B cell (primary cell): ENCODE measurements around the gene HTR2A. TPM values are rescaled to one million over a fixed set of nuclear protein-coding genes. Genes with fewer than 3 reads are reported as not detected.

Experiments used
- ATAC-seq: fragments of 200-7000 bp; cut with Tn5 transposase; one replicate; pipeline ENCODE4 v1.10.0; 2021; ENCODE audit warnings: low read depth, mild to moderate bottlenecking, moderate number of reproducible peaks, moderate library complexity
- CTCF ChIA-PET: fragments of 350-600 bp; sonication (Branson Sonifier 250); formaldehyde crosslinking; loops from one replicate; lab custom pipeline; 2021; ENCODE audit warnings: antibody characterized with exemption, inconsistent platforms; lab: Charles Lee
- POLR2A ChIA-PET: fragments of 350-600 bp; sonication (Branson Sonifier 250); formaldehyde crosslinking; loops from one replicate; lab custom pipeline; 2021; ENCODE audit warnings: antibody characterized with exemption; lab: Charles Lee
- DNase-seq: peaks from one replicate; pipeline ENCODE4 v3.0.0; 2013
- H2AFZ ChIP-seq: 2 replicates; pipeline ENCODE4 v1.6.1; 2012; ENCODE audit warnings: mild to moderate bottlenecking, low read depth, low read length; ENCODE audit not compliant: insufficient read depth, poor library complexity, severe bottlenecking
- H3K27ac ChIP-seq, 2 donors: 1 replicate in 1 of 2; 2 replicates in 1 of 2; pipeline ENCODE4 v1.5.1; 2012 to 2013; ENCODE audit warnings: low read length in 2 of 2, mild to moderate bottlenecking in 2 of 2, moderate library complexity in 1 of 2
- H3K27me3 ChIP-seq, 4 experiments: fragments of 200-600 bp in 1 of 4; sonication (generic) in 1 of 4; replicated peaks in 1 of 4; 1 replicate in 2 of 4; 2 replicates in 2 of 4; pipeline versions ENCODE4 v1.6.1 to v1.7.0; 2013 to 2016; ENCODE audit warnings: low read length in 3 of 4, mild to moderate bottlenecking in 2 of 4, mixed read lengths in 1 of 4, moderate library complexity in 1 of 4; ENCODE audit not compliant: insufficient read depth in 4 of 4, control insufficient read depth in 3 of 4; ENCODE audit errors: control extremely low read depth in 1 of 4
- H3K36me3 ChIP-seq, 2 experiments: replicated peaks in 1 of 2; 1 replicate in 1 of 2; 2 replicates in 1 of 2; pipeline versions ENCODE4 v1.6.1 to v1.7.1; 2013; ENCODE audit warnings: low read length in 1 of 2; ENCODE audit not compliant: insufficient read depth in 2 of 2, control insufficient read depth in 1 of 2; ENCODE audit errors: control extremely low read depth in 1 of 2, extremely low read depth in 1 of 2
- H3K4me1 ChIP-seq, 2 donors: fragments of 200-600 bp in 1 of 2; sonication (generic) in 1 of 2; 1 replicate in 1 of 2; 2 replicates in 1 of 2; pipeline versions ENCODE4 v1.5.1 to v1.6.1; 2013 to 2017; ENCODE audit warnings: low read length in 2 of 2; ENCODE audit not compliant: control insufficient read depth in 2 of 2, insufficient read depth in 2 of 2
- H3K4me2 ChIP-seq: replicated peaks from 2 replicates; pipeline ENCODE3; 2012; ENCODE audit warnings: mild to moderate bottlenecking, low read depth, low read length; ENCODE audit not compliant: poor library complexity, severe bottlenecking
- H3K4me3 ChIP-seq, 5 experiments: fragments of 200-600 bp in 1 of 5; sonication (generic) in 1 of 5; 1 replicate in 3 of 5; 2 replicates in 2 of 5; pipeline versions ENCODE4 v1.5.1 to v1.7.0; 2011 to 2016; ENCODE audit warnings: low read length in 4 of 5, mild to moderate bottlenecking in 4 of 5, low read depth in 2 of 5, control low read depth in 1 of 5, moderate library complexity in 1 of 5; ENCODE audit not compliant: insufficient read depth in 1 of 5; ENCODE audit errors: control extremely low read depth in 1 of 5, extremely low read depth in 1 of 5
- H3K79me2 ChIP-seq: fragments of 200-600 bp; sonication (generic); one replicate; pipeline ENCODE4 v1.6.0; 2016; ENCODE audit warnings: low read length; ENCODE audit not compliant: control insufficient read depth, insufficient read depth
- H3K9ac ChIP-seq: fragments of 200-600 bp; sonication (generic); 2 replicates; pipeline ENCODE4 v1.6.1; 2017; ENCODE audit warnings: mild to moderate bottlenecking, low read length, moderate library complexity
- H3K9me3 ChIP-seq, 3 donors: one replicate each; pipeline versions ENCODE4 v1.6.1 to v1.7.1; 2013; ENCODE audit warnings: low read length in 2 of 3; ENCODE audit not compliant: control insufficient read depth in 2 of 3, insufficient read depth in 1 of 3; ENCODE audit errors: control extremely low read depth in 1 of 3
- H4K20me1 ChIP-seq: 2 replicates; pipeline ENCODE4 v1.6.0; 2012; ENCODE audit warnings: mild to moderate bottlenecking, low read length; ENCODE audit not compliant: insufficient read depth, control insufficient read depth, poor library complexity, severe bottlenecking
- H3K27ac Mint-ChIP-seq: one replicate; pipeline ENCODE4 v1.8.0; 2021; ENCODE audit warnings: mixed read lengths
- H3K27me3 Mint-ChIP-seq: one replicate; pipeline ENCODE4 v1.8.0; 2021; ENCODE audit warnings: mixed read lengths
- H3K4me1 Mint-ChIP-seq: one replicate; pipeline ENCODE4 v1.8.0; 2021; ENCODE audit warnings: mixed read lengths
- H3K4me3 Mint-ChIP-seq: one replicate; pipeline ENCODE4 v1.8.0; 2021; ENCODE audit warnings: mixed read lengths
- H3K9me3 Mint-ChIP-seq: one replicate; pipeline ENCODE4 v1.8.0; 2022; ENCODE audit warnings: mixed read lengths; ENCODE audit not compliant: insufficient read depth
- CTCF ChIP-seq: fragments of 200-600 bp; IDR thresholded peaks from one replicate; pipeline ENCODE4 v1.8.0; 2022; ENCODE audit warnings: antibody characterized with exemption, mild to moderate bottlenecking
- EZH2 ChIP-seq: IDR thresholded peaks from 2 replicates; pipeline ENCODE4 v1.6.1; 2012; ENCODE audit warnings: borderline replicate concordance, low read depth, mild to moderate bottlenecking, moderate library complexity, low read length; ENCODE audit not compliant: insufficient read depth, poor library complexity, severe bottlenecking
- WGBS: methylation state at CpG from one replicate; pipeline ENCODE4 v1.1.5; 2013; ENCODE audit warnings: missing lambda C conversion rate; ENCODE audit not compliant: insufficient coverage; 5-methylcytosine and 5-hydroxymethylcytosine counted together
- intact Hi-C: fragments of 100-400 bp; cut with micrococcal nuclease; formaldehyde crosslinking; loops from one replicate; pipeline ENCODE4 v1.10.0; 2022
- polyA plus RNA-seq: library from polyadenylated mRNA; depleted of rRNA; stranded (reverse); fragments of >200 nt; gene quantifications from 2 replicates; pipeline ENCODE4 v1.2.3, GENCODE V29; 2012
- total RNA-seq, 2 donors: library from RNA; stranded (reverse); fragments of 120-200 nt in 1 of 2; gene quantifications; 1 replicate in 1 of 2; 2 replicates in 1 of 2; pipeline versions ENCODE4 v1.2.3 to v1.2.4, GENCODE V29; 2013 to 2022

HTR2A gene
- total and polyA plus RNA-seq, 2 donors (not counting 1 experiment from before 2014, with no cell fraction given) = not detected

GRCh38 chr13:46801858-46802257 is 95.0 kb downstream of the HTR2A start:
- Histone ChIP-seq H3K4me1 (peaks cover 5 to 6% of the 10 kb centered on the region in 2 donors), H3K9ac (no peak overlapping the region), H3K9me3 (no peaks in the 10 kb centered on the region), H3K36me3 (no peaks in the 10 kb centered on the region), H2AFZ (no peak overlapping the region), H3K27me3 (peaks cover 0 to 4% (median 0%) of the 10 kb centered on the region in 4 experiments), H3K4me3 (no peak overlapping the region), H4K20me1 (no peaks in the 10 kb centered on the region), H3K79me2 (peaks cover under 1% of the 10 kb centered on the region), H3K27ac (no peak overlapping the region), H3K4me2 (no peak overlapping the region)
- no peak for TF ChIP-seq CTCF
- TF ChIP-seq EZH2 = no peak
- Mint-ChIP-seq H3K9me3 (peaks cover 3% of the 10 kb centered on the region), H3K4me1 (peaks cover 10% of the 10 kb centered on the region), H3K27me3 (peaks cover 7% of the 10 kb centered on the region), H3K27ac (no peak overlapping the region), H3K4me3 (no peak overlapping the region)
- CTCF ChIA-PET = no interaction called here
- intact Hi-C loops = no loop called here
- WGBS = 83% methylated on average over 1 of the region's 1 CpG
- no peak for DNase-seq
- no peak for ATAC-seq
- POLR2A ChIA-PET = no interaction called here

- TF ChIP-seq CTCF = no peak
- TF ChIP-seq EZH2 = no peak
- ChIA-PET CTCF (no interaction called here), POLR2A (no interaction called here)
- H2AFZ ChIP-seq = no peak overlapping the region
- H3K27me3 ChIP-seq = no peaks in the 10 kb centered on the region
- H3K9ac ChIP-seq = no peak overlapping the region
- Mint-ChIP-seq H3K27me3 (peaks cover 4% of the 10 kb centered on the region), H3K9me3 (no peaks in the 10 kb centered on the region), H3K4me3 (no peak overlapping the region), H3K27ac (no peak overlapping the region), H3K4me1 (peaks cover 26% of the 10 kb centered on the region)
- no peaks in the 10 kb centered on the region for H3K36me3 ChIP-seq
- ATAC-seq (no peak), DNase-seq (no peak)
- no peaks in the 10 kb centered on the region for H3K9me3 ChIP-seq
- peaks cover 27% of the 10 kb centered on the region for H3K79me2 ChIP-seq
- H3K27ac ChIP-seq = no peak overlapping the region
- H3K4me1 ChIP-seq = peaks cover 16 to 18% of the 10 kb centered on the region in 2 donors
- no peak overlapping the region for H3K4me2 ChIP-seq
- 95% methylated on average over 3 of the region's 4 CpGs for WGBS
- no peak overlapping the region for H3K4me3 ChIP-seq
- intact Hi-C loops = loop anchor here (5.0 to 10.0 kb wide), 5 partner anchors 247 to 1884 kb away; partner anchors contain the start of genes LCP1, LRCH1 and MED4
- no peaks in the 10 kb centered on the region for H4K20me1 ChIP-seq
Measured at GRCh38 chr13:46799139-46799538, 97.7 kb downstream of the HTR2A start.
